Astrocyte (in vitro differentiated cells and primary cell): ENCODE results near the gene DNLZ. TPM values are rescaled to one million over a fixed set of nuclear protein-coding genes. Genes with fewer than 3 reads are reported as not detected.

Experiments used
- DNase-seq: peaks from one replicate; pipeline ENCODE4 v3.0.0-alpha.2; 2010; ENCODE audit warnings: low read depth
- FAIRE-seq: peaks from 2 replicates; lab custom pipeline; 2011; peaks lifted over from hg19 to GRCh38; lab: Jason Lieb, UNC
- H2AFZ ChIP-seq: 2 replicates; pipeline ENCODE4 v1.6.0; 2012; ENCODE audit warnings: low read depth, low read length, inconsistent platforms
- H3K27ac ChIP-seq: 2 replicates; pipeline ENCODE4 v1.5.1; 2011; ENCODE audit warnings: low read depth, low read length, inconsistent platforms
- H3K27me3 ChIP-seq: 2 replicates; pipeline ENCODE4 v1.6.0; 2011; ENCODE audit warnings: low read length, inconsistent platforms; ENCODE audit not compliant: insufficient read depth
- H3K36me3 ChIP-seq: 2 replicates; pipeline ENCODE4 v1.5.1; 2011; ENCODE audit warnings: low read length, inconsistent platforms; ENCODE audit not compliant: insufficient read depth
- H3K4me1 ChIP-seq: 2 replicates; pipeline ENCODE4 v1.5.1; 2011; ENCODE audit warnings: low read length, inconsistent platforms; ENCODE audit not compliant: insufficient read depth
- H3K4me2 ChIP-seq: 2 replicates; pipeline ENCODE4 v1.6.0; 2012; ENCODE audit warnings: low read length, inconsistent platforms
- H3K4me3 ChIP-seq: 2 replicates; pipeline ENCODE4 v1.5.1; 2011; ENCODE audit warnings: low read depth, mild to moderate bottlenecking, low read length, inconsistent platforms; ENCODE audit not compliant: insufficient read depth
- H3K79me2 ChIP-seq: 2 replicates; pipeline ENCODE4 v1.6.0; 2012; ENCODE audit warnings: mild to moderate bottlenecking, low read length, inconsistent platforms; ENCODE audit not compliant: insufficient read depth
- H3K9ac ChIP-seq: 2 replicates; pipeline ENCODE4 v1.6.0; 2012; ENCODE audit warnings: mild to moderate bottlenecking, low read length, inconsistent platforms
- H3K9me3 ChIP-seq: 2 replicates; pipeline ENCODE4 v1.5.1; 2012; ENCODE audit warnings: low read depth, mild to moderate bottlenecking, low read length, inconsistent platforms; ENCODE audit not compliant: insufficient read depth
- H4K20me1 ChIP-seq: 2 replicates; pipeline ENCODE4 v1.6.0; 2012; ENCODE audit warnings: low read length, inconsistent platforms; ENCODE audit not compliant: insufficient read depth
- H3K27ac Mint-ChIP-seq: one replicate; pipeline ENCODE4 v1.8.0; 2021; ENCODE audit warnings: mild to moderate bottlenecking, mixed read lengths; ENCODE audit not compliant: unreplicated experiment
- H3K27me3 Mint-ChIP-seq: one replicate; pipeline ENCODE4 v1.8.0; 2021; ENCODE audit warnings: low read depth, mixed read lengths; ENCODE audit not compliant: unreplicated experiment
- H3K36me3 Mint-ChIP-seq: one replicate; pipeline ENCODE4 v1.8.0; 2021; ENCODE audit warnings: low read depth, mixed read lengths; ENCODE audit not compliant: unreplicated experiment
- H3K4me1 Mint-ChIP-seq: one replicate; pipeline ENCODE4 v1.8.0; 2021; ENCODE audit warnings: low read depth, mixed read lengths; ENCODE audit not compliant: unreplicated experiment
- H3K4me3 Mint-ChIP-seq: one replicate; pipeline ENCODE4 v1.8.0; 2021; ENCODE audit warnings: mild to moderate bottlenecking, moderate library complexity, mixed read lengths; ENCODE audit not compliant: unreplicated experiment
- H3K9me3 Mint-ChIP-seq: one replicate; pipeline ENCODE4 v1.8.0; 2021; ENCODE audit warnings: mild to moderate bottlenecking, mixed read lengths; ENCODE audit not compliant: unreplicated experiment
- CTCF ChIP-seq: IDR thresholded peaks from 2 replicates; pipeline ENCODE4 v1.5.1; 2011; ENCODE audit warnings: low read depth, mild to moderate bottlenecking, inconsistent platforms, low read length, moderate library complexity; ENCODE audit not compliant: insufficient read depth
- EZH2 ChIP-seq: IDR thresholded peaks from 2 replicates; pipeline ENCODE4 v1.6.1; 2012; ENCODE audit warnings: mild to moderate bottlenecking, low read length, inconsistent platforms; ENCODE audit not compliant: insufficient read depth
- total RNA-seq: library from RNA; stranded (reverse); gene quantifications from 2 replicates; pipeline ENCODE4 v1.2.1, GENCODE V29; 2021

DNLZ gene
- total RNA-seq, 1 donor from 2014 or later, result 17.4 TPM

GRCh38 chr9:136367296-136368145 lies 4.0 kb upstream of the DNLZ start:
- no peaks in the 10 kb centered on the region for H3K27me3 Mint-ChIP-seq
- Histone ChIP-seq H3K4me2 (no peak overlapping the region), H3K9me3 (no peaks in the 10 kb centered on the region), H3K4me1 (peaks cover 12% of the 10 kb centered on the region), H3K36me3 (no peaks in the 10 kb centered on the region), H3K27me3 (no peaks in the 10 kb centered on the region), H3K27ac (no peak overlapping the region), H4K20me1 (peaks cover 7% of the 10 kb centered on the region), H2AFZ (no peak overlapping the region), H3K9ac (no peak overlapping the region), H3K4me3 (no peak overlapping the region), H3K79me2 (peaks cover 5% of the 10 kb centered on the region)
- no peaks in the 10 kb centered on the region for H3K9me3 Mint-ChIP-seq
- H3K27ac Mint-ChIP-seq, result no peak overlapping the region
- no peak overlapping the region for H3K4me3 Mint-ChIP-seq
- peaks cover 3% of the 10 kb centered on the region for H3K36me3 Mint-ChIP-seq
- no peak for DNase-seq
- TF ChIP-seq CTCF (no peak), EZH2 (no peak)
- no peak for FAIRE-seq
- H3K4me1 Mint-ChIP-seq, result no peaks in the 10 kb centered on the region

- peaks cover 10% of the 10 kb centered on the region for H3K79me2 ChIP-seq
- no peak overlapping the region for H3K4me3 ChIP-seq
- Mint-ChIP-seq H3K27me3 (no peaks in the 10 kb centered on the region), H3K36me3 (peaks cover 3% of the 10 kb centered on the region), H3K9me3 (no peaks in the 10 kb centered on the region), H3K4me3 (no peak overlapping the region), H3K27ac (no peak overlapping the region), H3K4me1 (no peaks in the 10 kb centered on the region)
- FAIRE-seq (no peak), DNase-seq (no peak)
- H4K20me1 ChIP-seq, result peaks cover 14% of the 10 kb centered on the region
- H3K27ac ChIP-seq, result no peak overlapping the region
- H3K4me2 ChIP-seq, result no peak overlapping the region
- TF ChIP-seq CTCF, result no peak
- no peak for TF ChIP-seq EZH2
- H3K9ac ChIP-seq, result no peak overlapping the region
- H3K36me3 ChIP-seq, result no peaks in the 10 kb centered on the region
- H3K4me1 ChIP-seq, result peaks cover 13% of the 10 kb centered on the region
- H3K9me3 ChIP-seq, result no peaks in the 10 kb centered on the region
- no peaks in the 10 kb centered on the region for H3K27me3 ChIP-seq
- no peak overlapping the region for H2AFZ ChIP-seq
Observed at GRCh38 chr9:136366826-136367225, 3.3 kb upstream of the DNLZ start.

- Histone ChIP-seq H3K27ac (no peak overlapping the region), H3K79me2 (peaks cover 10% of the 10 kb centered on the region), H3K9me3 (no peaks in the 10 kb centered on the region), H3K4me1 (peaks cover 22% of the 10 kb centered on the region), H2AFZ (no peak overlapping the region), H3K36me3 (no peaks in the 10 kb centered on the region), H3K4me3 (no peak overlapping the region), H4K20me1 (peaks cover 17% of the 10 kb centered on the region), H3K27me3 (no peaks in the 10 kb centered on the region), H3K9ac (no peak overlapping the region), H3K4me2 (no peak overlapping the region)
- DNase-seq (no peak), FAIRE-seq (no peak)
- Mint-ChIP-seq H3K4me3 (no peak overlapping the region), H3K36me3 (peaks cover under 1% of the 10 kb centered on the region), H3K27ac (no peak overlapping the region), H3K27me3 (no peaks in the 10 kb centered on the region), H3K4me1 (no peaks in the 10 kb centered on the region), H3K9me3 (no peaks in the 10 kb centered on the region)
- no peak for TF ChIP-seq CTCF
- TF ChIP-seq EZH2, result no peak
Observed at GRCh38 chr9:136365775-136366222, 2.3 kb upstream of the DNLZ start.
